Retinal pigment epithelial cell (primary cell): Measurements from ENCODE around the gene LRRC49.

Experiments used
- DNase-seq: peaks from one replicate; pipeline ENCODE4 v3.0.0-alpha.2; 2010; ENCODE audit warnings: low read depth
- H3K4me3 ChIP-seq: 2 replicates; pipeline ENCODE4 v1.5.1; 2011; ENCODE audit warnings: mild to moderate bottlenecking, low read length, control low read depth, moderate library complexity
- TF ChIP-seq, protein P1 (sequence below): conservative IDR thresholded peaks from 2 replicates; pipeline ENCODE4 v1.5.1; 2011; ENCODE audit warnings: low read depth, low read length, control low read depth, inconsistent platforms

LRRC49 gene

DNA sequence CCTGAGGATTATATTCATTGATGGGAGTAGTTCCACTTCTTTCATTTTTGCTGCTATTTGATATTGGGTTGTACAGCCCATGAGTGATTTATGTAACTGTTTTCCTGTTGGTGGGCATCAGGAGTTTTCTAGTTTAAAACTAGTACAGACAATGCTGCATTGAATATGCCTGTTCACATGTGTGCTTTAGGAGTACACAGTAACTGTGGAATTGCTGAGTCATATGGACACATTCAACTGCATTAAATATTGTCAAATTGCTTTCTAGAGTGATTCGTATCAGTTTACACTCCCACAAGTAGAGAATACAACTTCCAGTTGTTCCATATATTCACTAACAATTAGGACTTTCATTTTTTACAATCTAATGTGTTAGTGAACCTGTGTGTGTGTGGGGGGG is 162.8 kb downstream of the LRRC49 start:
- TF ChIP-seq, protein P1, sequence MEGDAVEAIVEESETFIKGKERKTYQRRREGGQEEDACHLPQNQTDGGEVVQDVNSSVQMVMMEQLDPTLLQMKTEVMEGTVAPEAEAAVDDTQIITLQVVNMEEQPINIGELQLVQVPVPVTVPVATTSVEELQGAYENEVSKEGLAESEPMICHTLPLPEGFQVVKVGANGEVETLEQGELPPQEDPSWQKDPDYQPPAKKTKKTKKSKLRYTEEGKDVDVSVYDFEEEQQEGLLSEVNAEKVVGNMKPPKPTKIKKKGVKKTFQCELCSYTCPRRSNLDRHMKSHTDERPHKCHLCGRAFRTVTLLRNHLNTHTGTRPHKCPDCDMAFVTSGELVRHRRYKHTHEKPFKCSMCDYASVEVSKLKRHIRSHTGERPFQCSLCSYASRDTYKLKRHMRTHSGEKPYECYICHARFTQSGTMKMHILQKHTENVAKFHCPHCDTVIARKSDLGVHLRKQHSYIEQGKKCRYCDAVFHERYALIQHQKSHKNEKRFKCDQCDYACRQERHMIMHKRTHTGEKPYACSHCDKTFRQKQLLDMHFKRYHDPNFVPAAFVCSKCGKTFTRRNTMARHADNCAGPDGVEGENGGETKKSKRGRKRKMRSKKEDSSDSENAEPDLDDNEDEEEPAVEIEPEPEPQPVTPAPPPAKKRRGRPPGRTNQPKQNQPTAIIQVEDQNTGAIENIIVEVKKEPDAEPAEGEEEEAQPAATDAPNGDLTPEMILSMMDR = no peak
- DNase-seq = no peak
- H3K4me3 ChIP-seq = no peak overlapping the region

DNA sequence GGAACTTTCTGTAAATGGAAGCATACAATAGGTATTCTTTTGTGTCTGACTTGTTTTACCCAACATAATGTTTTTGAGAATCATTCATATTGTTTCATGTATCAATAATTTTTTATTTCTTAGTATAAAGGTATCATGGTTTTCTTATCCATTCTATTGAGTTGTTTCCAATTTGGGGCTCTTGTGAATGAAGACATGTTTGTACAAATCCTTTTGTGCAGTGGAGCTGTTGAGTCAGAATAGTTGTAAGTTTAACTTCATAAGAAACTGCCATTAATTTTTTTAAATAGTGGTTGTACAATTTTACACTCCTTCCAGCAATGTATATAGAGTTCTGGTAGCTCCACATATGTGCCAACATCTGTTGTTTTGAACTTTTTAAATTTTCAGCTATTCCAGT is 163.5 kb downstream of the LRRC49 start:
- TF ChIP-seq, protein P1 = no peak
- no peak for DNase-seq
- H3K4me3 ChIP-seq = no peak overlapping the region

DNA sequence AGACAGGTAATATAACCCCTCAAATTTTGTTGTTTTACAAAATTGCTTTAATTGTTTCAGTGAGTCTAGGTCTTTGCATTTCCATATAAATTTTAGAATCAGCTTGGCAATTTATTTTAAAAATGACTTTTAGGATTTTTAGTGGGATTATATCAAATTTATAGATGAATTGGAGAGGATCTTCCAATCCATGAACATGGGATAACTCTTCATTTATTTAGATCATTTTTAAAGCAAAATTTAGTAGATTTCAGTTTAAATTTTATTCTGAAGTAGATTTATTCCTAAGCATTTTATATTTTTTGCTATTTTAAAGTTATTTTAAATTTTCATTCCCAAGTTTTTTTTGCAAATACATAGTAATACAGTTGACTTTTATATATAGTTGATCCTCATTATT is 164.5 kb downstream of the LRRC49 start:
- no peak for DNase-seq
- TF ChIP-seq, protein P1 = no peak
- H3K4me3 ChIP-seq = no peak overlapping the region

DNA sequence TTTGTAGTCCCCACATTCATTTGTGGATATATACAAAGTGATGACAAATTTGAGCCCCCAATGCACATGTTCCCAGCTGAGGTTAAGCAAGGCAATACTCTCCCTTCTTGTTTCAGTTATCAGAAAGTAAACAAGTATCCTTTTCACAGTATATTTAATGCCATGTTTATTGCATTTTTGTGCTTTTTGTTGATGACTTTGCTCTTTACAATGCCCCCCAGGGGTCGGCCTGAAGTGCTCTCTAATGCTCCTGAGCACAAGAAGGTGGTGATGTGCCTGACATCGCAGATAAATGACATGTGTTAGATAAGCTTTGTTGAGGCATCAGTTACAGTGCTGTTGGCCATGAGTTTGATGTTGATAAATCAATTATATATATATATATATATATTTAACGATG is 165.0 kb downstream of the LRRC49 start:
- H3K4me3 ChIP-seq = no peak overlapping the region
- DNase-seq = no peak
- TF ChIP-seq, protein P1 = no peak

DNA sequence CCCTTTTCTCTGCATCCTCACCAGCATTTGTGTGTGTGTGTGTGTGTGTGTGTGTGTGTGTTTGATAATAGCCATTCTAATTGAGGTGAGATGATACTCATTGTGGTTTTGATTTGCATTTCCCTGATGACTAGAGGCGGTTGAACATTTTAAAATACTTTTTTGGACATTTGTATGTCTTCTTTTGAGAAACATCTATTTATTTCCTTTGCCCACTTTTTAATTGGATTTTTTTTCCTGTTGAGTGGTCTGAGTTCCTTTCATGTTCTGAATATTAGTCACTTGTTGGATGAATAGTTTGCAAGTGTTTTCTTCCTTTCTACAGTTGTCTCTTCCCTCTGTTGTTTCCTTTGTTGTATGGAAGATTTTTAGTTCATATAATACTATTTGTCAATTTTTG is 168.4 kb downstream of the LRRC49 start:
- no peak for DNase-seq
- H3K4me3 ChIP-seq = no peak overlapping the region
- TF ChIP-seq, protein P1 = no peak

DNA sequence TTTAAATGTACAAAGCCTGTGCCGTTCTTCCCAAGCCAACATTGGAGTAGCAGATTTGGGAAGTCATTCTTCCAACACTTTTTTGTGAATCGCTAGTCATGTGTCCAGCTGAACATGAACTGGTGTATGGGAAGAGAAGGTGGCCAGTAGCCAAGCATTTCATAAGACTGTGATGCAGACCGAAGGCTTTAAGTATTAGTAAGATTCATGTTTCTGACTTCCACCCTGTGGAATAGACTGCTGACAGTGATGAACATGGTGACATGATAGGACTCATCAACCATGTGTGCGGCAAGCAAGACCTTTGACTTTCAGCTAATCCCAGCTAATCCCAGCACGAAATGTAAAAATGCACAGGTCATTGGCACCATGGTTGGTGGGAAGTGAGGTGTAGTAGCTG is 174.4 kb downstream of the LRRC49 start:
- TF ChIP-seq, protein P1 = no peak
- no peak overlapping the region for H3K4me3 ChIP-seq
- peak; percentile 75 for DNase-seq

DNA sequence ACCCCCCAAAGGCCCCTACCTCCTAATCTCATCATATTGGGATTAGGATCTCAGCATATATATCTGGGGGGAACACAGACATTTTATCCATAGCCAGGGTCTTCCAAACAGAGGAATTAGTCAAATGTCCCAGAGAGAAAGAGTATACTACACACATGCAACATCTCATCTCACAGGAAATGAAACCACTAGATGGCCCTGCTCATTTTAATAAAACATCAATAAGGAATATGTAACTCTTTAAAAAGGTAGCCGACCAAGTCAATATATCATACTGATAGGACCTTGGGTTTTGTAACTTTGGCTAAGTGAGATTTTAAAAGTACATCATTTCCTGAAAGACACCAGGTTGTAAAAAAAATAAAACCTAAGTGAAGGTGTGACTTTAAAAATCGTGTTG is 177.1 kb downstream of the LRRC49 start:
- TF ChIP-seq, protein P1 = no peak
- H3K4me3 ChIP-seq = no peak overlapping the region
- no peak for DNase-seq
